Keratinocyte (primary cell): ENCODE data around the gene RIPK3. TPM values are rescaled to one million over a fixed set of nuclear protein-coding genes. Genes with fewer than 3 reads are reported as not detected.

Source experiments
- DNase-seq: peaks from one replicate; pipeline ENCODE4 v3.0.0-alpha.2; 2011; ENCODE audit warnings: low read depth, missing footprints, low spot score
- FAIRE-seq: peaks from 2 replicates; lab custom pipeline; 2011; peaks lifted over from hg19 to GRCh38; lab: Jason Lieb, UNC
- H2AFZ ChIP-seq: 2 replicates; pipeline ENCODE4 v1.6.0; 2012; ENCODE audit warnings: low read length, control low read depth, inconsistent platforms; ENCODE audit not compliant: control insufficient read depth
- H3K27ac ChIP-seq: 2 replicates; pipeline ENCODE4 v1.5.1; 2011; ENCODE audit warnings: low read length; ENCODE audit not compliant: control insufficient read depth, insufficient read depth
- H3K27me3 ChIP-seq: 3 replicates; pipeline ENCODE4 v1.6.0; 2011; ENCODE audit warnings: low read length; ENCODE audit not compliant: control insufficient read depth, insufficient read depth; ENCODE audit errors: extremely low read depth
- H3K36me3 ChIP-seq, 2 experiments: 2 replicates in 1 of 2; 3 replicates in 1 of 2; pipeline ENCODE4 v1.5.1; 2011; ENCODE audit warnings: low read length in 2 of 2, mild to moderate bottlenecking in 1 of 2; ENCODE audit not compliant: control insufficient read depth in 2 of 2, insufficient read depth in 2 of 2; ENCODE audit errors: extremely low read depth in 1 of 2
- H3K4me1 ChIP-seq: 3 replicates; pipeline ENCODE4 v1.5.1; 2011; ENCODE audit warnings: low read length; ENCODE audit not compliant: control insufficient read depth, insufficient read depth; ENCODE audit errors: extremely low read depth
- H3K4me2 ChIP-seq: 3 replicates; pipeline ENCODE4 v1.6.0; 2011; ENCODE audit warnings: low read depth, low read length; ENCODE audit not compliant: control insufficient read depth, insufficient read depth; ENCODE audit errors: extremely low read depth
- H3K4me3 ChIP-seq, 3 experiments: fragments of 200-600 bp in 1 of 3; sonication (generic) in 1 of 3; 2 replicates in 2 of 3; 3 replicates in 1 of 3; pipeline ENCODE4 v1.5.1; 2011 to 2016; ENCODE audit warnings: low read length in 3 of 3, mild to moderate bottlenecking in 3 of 3, control low read depth in 2 of 3, inconsistent platforms in 1 of 3, low read depth in 1 of 3, mixed read lengths in 1 of 3, mixed run types in 1 of 3, moderate library complexity in 1 of 3; ENCODE audit not compliant: control insufficient read depth in 2 of 3, insufficient read depth in 2 of 3; ENCODE audit errors: extremely low read depth in 1 of 3
- H3K79me2 ChIP-seq: 2 replicates; pipeline ENCODE4 v1.6.0; 2012; ENCODE audit warnings: low read length; ENCODE audit not compliant: control insufficient read depth, insufficient read depth
- H3K9ac ChIP-seq: 3 replicates; pipeline ENCODE4 v1.6.0; 2011; ENCODE audit warnings: low read length; ENCODE audit not compliant: control insufficient read depth, insufficient read depth; ENCODE audit errors: extremely low read depth
- H3K9me1 ChIP-seq: 3 replicates; pipeline ENCODE4 v1.6.0; 2011; ENCODE audit warnings: low read length; ENCODE audit not compliant: control insufficient read depth, insufficient read depth; ENCODE audit errors: extremely low read depth
- H3K9me3 ChIP-seq: 2 replicates; pipeline ENCODE4 v1.5.1; 2012; ENCODE audit warnings: low read depth, low read length; ENCODE audit not compliant: control insufficient read depth
- H4K20me1 ChIP-seq: 3 replicates; pipeline ENCODE4 v1.6.0; 2011; ENCODE audit warnings: low read length; ENCODE audit not compliant: control insufficient read depth, insufficient read depth; ENCODE audit errors: extremely low read depth
- CTCF ChIP-seq, 3 experiments: IDR thresholded peaks in 1 of 3; conservative IDR thresholded peaks in 1 of 3; optimal IDR thresholded peaks in 1 of 3; 2 replicates in 2 of 3; 3 replicates in 1 of 3; pipeline versions ENCODE3 to v1.5.1; 2011; ENCODE audit warnings: low read length in 3 of 3, mild to moderate bottlenecking in 3 of 3, moderate library complexity in 2 of 3, control low read depth in 1 of 3, inconsistent platforms in 1 of 3; ENCODE audit not compliant: insufficient read depth in 2 of 3; ENCODE audit errors: extremely low read depth in 1 of 3
- EZH2 ChIP-seq: IDR thresholded peaks from one replicate; pipeline ENCODE4 v1.6.1; 2012; ENCODE audit warnings: inconsistent platforms, mild to moderate bottlenecking, low read length, moderate library complexity
- dilution Hi-C: fragments of 300-500 bp; cut with MboI; formaldehyde crosslinking; loops from one replicate; pipeline ENCODE4 v1.7.0; 2020; ENCODE audit warnings: low sequenced_read_pairs; ENCODE audit not compliant: extremely low pct_ligation_motif_present
- polyA plus RNA-seq, 5 experiments: library from polyadenylated mRNA; depleted of rRNA in 3 of 5; stranded (reverse) in 3 of 5; stranded (forward) in 1 of 5; unstranded in 1 of 5; fragments of >200 nt; gene quantifications; 1 replicate in 1 of 5; 2 replicates in 3 of 5; 3 replicates in 1 of 5; pipeline versions ENCODE4 v1.2.1 to v1.2.3, GENCODE V29; 2011 to 2012; ENCODE audit warnings: missing spikeins in 2 of 5, low read depth in 1 of 5, low replicate concordance in 1 of 5

RIPK3 gene
- polyA plus RNA-seq, 1 donor (not counting 4 experiments of a cell fraction or from before 2014, with no cell fraction given), result 8.0 TPM

DNA sequence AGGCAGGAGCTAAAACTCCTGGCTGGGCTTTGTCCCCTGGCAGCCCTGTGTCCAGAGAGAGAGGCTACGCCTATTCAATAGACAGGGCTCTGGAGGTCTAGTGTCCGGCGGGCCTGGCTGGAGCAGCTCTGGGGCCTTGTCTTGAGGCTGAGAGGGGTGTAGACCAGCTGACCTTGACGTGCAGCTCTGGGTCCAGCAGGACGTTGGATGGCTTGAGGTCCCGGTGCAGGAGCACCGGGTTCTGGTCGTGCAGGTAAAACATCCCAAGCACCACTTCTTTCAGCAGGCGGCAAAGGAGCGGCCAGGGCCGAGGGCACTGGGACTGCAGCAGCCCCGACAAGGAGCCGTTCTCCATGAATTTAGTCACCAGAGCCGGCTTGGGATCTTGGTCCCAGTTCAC, 948 bp downstream of the RIPK3 start:
- H3K79me2 ChIP-seq, result no peaks in the 10 kb centered on the region
- dilution Hi-C loops, result no loop called here
- DNase-seq (no peak), FAIRE-seq (no peak)
- H3K27ac ChIP-seq, result no peak overlapping the region
- H3K36me3 ChIP-seq, result peaks cover 0 to 2% of the 10 kb centered on the region in 2 experiments
- H3K9me3 ChIP-seq, result no peaks in the 10 kb centered on the region
- peaks cover 15% of the 10 kb centered on the region for H3K4me1 ChIP-seq
- no peak overlapping the region for H2AFZ ChIP-seq
- H4K20me1 ChIP-seq, result no peaks in the 10 kb centered on the region
- H3K9ac ChIP-seq, result no peak overlapping the region
- no peaks in the 10 kb centered on the region for H3K9me1 ChIP-seq
- H3K4me2 ChIP-seq, result peak overlapping the region; percentile 97
- H3K4me3 ChIP-seq, result peak overlapping the region in 2 of 3 experiments; percentile 53 to 86
- TF ChIP-seq CTCF (optimal IDR thresholded peaks at IDR 0.05 in 1 of 3, IDR thresholded peaks at IDR 0.05 in 1 of 3, conservative IDR thresholded peaks at IDR 0.05 in 1 of 3; ENCODE audit: extremely low read depth in 1 of 3, insufficient read depth in 2 of 3, low read length in 3 of 3) (no peak), EZH2 (no peak)
- H3K27me3 ChIP-seq, result peaks cover 16% of the 10 kb centered on the region

- Histone ChIP-seq H3K9me3 (no peaks in the 10 kb centered on the region), H3K36me3 (peaks cover 0 to 2% of the 10 kb centered on the region in 2 experiments), H2AFZ (no peak overlapping the region), H3K27me3 (peaks cover 16% of the 10 kb centered on the region), H3K9ac (no peak overlapping the region), H3K79me2 (no peaks in the 10 kb centered on the region), H3K4me3 (no peak overlapping the region), H3K27ac (no peak overlapping the region), H4K20me1 (no peaks in the 10 kb centered on the region), H3K9me1 (no peaks in the 10 kb centered on the region), H3K4me1 (peaks cover 19% of the 10 kb centered on the region), H3K4me2 (no peak overlapping the region)
- FAIRE-seq (no peak), DNase-seq (no peak)
- dilution Hi-C loops, result no loop called here
- TF ChIP-seq CTCF (optimal IDR thresholded peaks at IDR 0.05 in 1 of 3, IDR thresholded peaks at IDR 0.05 in 1 of 3, conservative IDR thresholded peaks at IDR 0.05 in 1 of 3; ENCODE audit: extremely low read depth in 1 of 3, insufficient read depth in 2 of 3, low read length in 3 of 3) (no peak), EZH2 (no peak)
Measured at GRCh38 chr14:24337824-24338175, 2.0 kb downstream of the RIPK3 start.
